Measurements from ENCODE around the gene ADH1A. TPM values are rescaled to one million over a fixed set of nuclear protein-coding genes. Genes with fewer than 3 reads are reported as not detected.

The ADH1A gene
- total RNA-seq, 2 experiments from 2014 or later, result not detected

GRCh38 chr4:99252746-99253145 lies 38.0 kb downstream of the ADH1A start:
- Histone ChIP-seq H3K9me3 (ENCODE audit: low read length) (no peaks in the 10 kb centered on the region), H2AFZ (ENCODE audit: low read length) (no peak overlapping the region), H3K4me1 (ENCODE audit: insufficient read depth, low read length, poor library complexity, severe bottlenecking) (no peaks in the 10 kb centered on the region), H3K9me2 (ENCODE audit: insufficient read depth, low read length) (no peaks in the 10 kb centered on the region; the same call in 1 of the 2 replicates), H3K79me2 (ENCODE audit: insufficient read depth, low read depth, low read length) (no peaks in the 10 kb centered on the region), H3K27ac (ENCODE audit: low read depth, low read length, poor library complexity, severe bottlenecking) (no peak overlapping the region), H3K36me3 (ENCODE audit: insufficient read depth, low read length) (no peaks in the 10 kb centered on the region), H3K4me2 (ENCODE audit: low read length) (no peak overlapping the region), H4K20me1 (ENCODE audit: insufficient read depth, low read length) (no peaks in the 10 kb centered on the region), H3K4me3 (ENCODE audit: low read depth, low read length, poor library complexity, severe bottlenecking) (no peak overlapping the region)
- no TSS peak for BruUV-seq (replicated peaks)
- POLR2A ChIA-PET, result no interaction called here
- DNase-seq (ENCODE audit: low spot score), result no peak
- no peak for TF ChIP-seq CTCF (conservative IDR thresholded peaks at IDR 0.05; ENCODE audit: low read length)
- TF ChIP-seq EZH2phosphoT487 (IDR thresholded peaks at IDR 0.05; ENCODE audit: borderline replicate concordance, low read depth, low read length), result no peak
- CTCF ChIA-PET (ENCODE audit: unreplicated experiment), result no interaction called here
- intact Hi-C loops (cut with micrococcal nuclease; ENCODE audit: unreplicated experiment), result no loop called here

GRCh38 chr4:99248714-99249113 lies 42.1 kb downstream of the ADH1A start:
- H3K4me3 ChIP-seq (ENCODE audit: low read depth, low read length, poor library complexity, severe bottlenecking), result no peak overlapping the region
- no peaks in the 10 kb centered on the region for H3K36me3 ChIP-seq (ENCODE audit: insufficient read depth, low read length)
- no peak for TF ChIP-seq CTCF (conservative IDR thresholded peaks at IDR 0.05; ENCODE audit: low read length)
- TF ChIP-seq EZH2phosphoT487 (IDR thresholded peaks at IDR 0.05; ENCODE audit: borderline replicate concordance, low read depth, low read length), result no peak
- no peaks in the 10 kb centered on the region for H3K79me2 ChIP-seq (ENCODE audit: insufficient read depth, low read depth, low read length)
- BruUV-seq (replicated peaks), result no TSS peak
- no peaks in the 10 kb centered on the region for H3K9me3 ChIP-seq (ENCODE audit: low read length)
- H2AFZ ChIP-seq (ENCODE audit: low read length), result no peak overlapping the region
- no peak overlapping the region for H3K27ac ChIP-seq (ENCODE audit: low read depth, low read length, poor library complexity, severe bottlenecking)
- H4K20me1 ChIP-seq (ENCODE audit: insufficient read depth, low read length), result no peaks in the 10 kb centered on the region
- no peaks in the 10 kb centered on the region for H3K4me1 ChIP-seq (ENCODE audit: insufficient read depth, low read length, poor library complexity, severe bottlenecking)
- no peak overlapping the region for H3K4me2 ChIP-seq (ENCODE audit: low read length)
- no peaks in the 10 kb centered on the region for H3K9me2 ChIP-seq (ENCODE audit: insufficient read depth, low read length)
- POLR2A ChIA-PET, result no interaction called here
- DNase-seq (ENCODE audit: low spot score), result no peak
- intact Hi-C loops (cut with micrococcal nuclease; ENCODE audit: unreplicated experiment), result no loop called here
- CTCF ChIA-PET (ENCODE audit: unreplicated experiment), result no interaction called here

GRCh38 chr4:99235955-99236354 lies 54.8 kb downstream of the ADH1A start:
- BruUV-seq (replicated peaks), result no TSS peak

More at GRCh38 chr4:99235955-99236354, 54.8 kb downstream of the ADH1A start:
- intact Hi-C loops (cut with micrococcal nuclease; ENCODE audit: unreplicated experiment), result no loop called here
- Histone ChIP-seq H3K9me2 (ENCODE audit: insufficient read depth, low read length) (no peaks in the 10 kb centered on the region), H3K9me3 (ENCODE audit: low read length) (no peaks in the 10 kb centered on the region), H3K4me3 (ENCODE audit: low read depth, low read length, poor library complexity, severe bottlenecking) (no peak overlapping the region), H3K4me1 (ENCODE audit: insufficient read depth, low read length, poor library complexity, severe bottlenecking) (no peaks in the 10 kb centered on the region), H3K4me2 (ENCODE audit: low read length) (no peak overlapping the region), H3K36me3 (ENCODE audit: insufficient read depth, low read length) (no peaks in the 10 kb centered on the region), H2AFZ (ENCODE audit: low read length) (no peak overlapping the region), H3K79me2 (ENCODE audit: insufficient read depth, low read depth, low read length) (no peaks in the 10 kb centered on the region), H3K27ac (ENCODE audit: low read depth, low read length, poor library complexity, severe bottlenecking) (no peak overlapping the region), H4K20me1 (ENCODE audit: insufficient read depth, low read length) (no peaks in the 10 kb centered on the region)
- ChIA-PET CTCF (ENCODE audit: unreplicated experiment) (no interaction called here), POLR2A (no interaction called here)
- no peak for DNase-seq (ENCODE audit: low spot score)
- no peak for TF ChIP-seq EZH2phosphoT487 (IDR thresholded peaks at IDR 0.05; ENCODE audit: borderline replicate concordance, low read depth, low read length)
- TF ChIP-seq CTCF (conservative IDR thresholded peaks at IDR 0.05; ENCODE audit: low read length), result no peak

All from OCI-LY7 (cell line).